Measurements from ENCODE around the gene TCP11L2. TPM values are rescaled to one million over a fixed set of nuclear protein-coding genes. Genes with fewer than 3 reads are reported as not detected.

TCP11L2 gene
- total and polyA plus RNA-seq, 2 of the 4 experiments (the other 2 are of a cell fraction): 7.3 to 32.8 TPM

DNA sequence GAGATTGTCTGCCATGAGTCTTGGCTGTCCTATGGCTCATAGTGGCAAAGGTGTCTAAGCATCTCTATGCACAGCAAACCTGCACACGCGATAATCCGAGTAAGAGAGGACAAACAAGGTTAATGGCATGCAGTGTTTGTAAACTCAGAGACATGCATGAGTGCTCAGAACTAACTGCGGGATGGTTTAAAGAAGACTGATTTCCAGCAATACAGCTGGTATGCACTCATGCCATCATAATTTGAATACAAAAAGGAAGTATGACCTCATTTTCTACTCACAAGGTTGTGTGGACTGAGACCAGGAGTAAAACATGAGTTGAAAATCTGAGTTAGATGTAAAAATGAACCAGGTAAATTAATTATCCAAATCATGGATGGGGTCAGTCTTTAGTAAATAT is 16.6 kb upstream of the TCP11L2 start:
- Histone ChIP-seq H2AFZ (replicated peaks; ENCODE audit: low read length, poor library complexity) (no peak overlapping the region), H3K9me3 (ENCODE audit: control insufficient read depth, insufficient read depth, low read length) (peaks cover 6% of the 10 kb centered on the region), H3K4ac (ENCODE audit: low read depth, low read length) (peak overlapping the region; percentile 2; the same call in 1 of the 2 replicates), H3K23ac (ENCODE audit: low read depth, low read length) (peak overlapping the region; percentile 82), H2BK15ac (ENCODE audit: low read depth, low read length) (0 out of 3 replicates have a peak overlapping the region, but pooled peaks have one; percentile 48), H3K27ac (ENCODE audit: insufficient read depth, low read length) (no peak overlapping the region), H4K8ac (ENCODE audit: low read depth in 2 of 2, low read length in 2 of 2) (no peak overlapping the region), H4K20me1 (ENCODE audit: insufficient read depth, low read length) (no peaks in the 10 kb centered on the region), H3K9me1 (ENCODE audit: insufficient read depth, low read length) (peaks cover 8% of the 10 kb centered on the region), H2AK5ac (ENCODE audit: low read depth, low read length) (no peak overlapping the region), H4K91ac (ENCODE audit: insufficient read depth, low read depth, low read length) (peak overlapping the region; percentile 49), H3K79me1 (ENCODE audit: low read depth in 1 of 2, low read length in 2 of 2) (no peaks in the 10 kb centered on the region), H2BK120ac (ENCODE audit: low read depth, low read length) (peak overlapping the region; percentile 8; the same call in 1 of the 2 replicates), H3K4me3 (ENCODE audit: insufficient read depth, low read depth, low read length) (no peak overlapping the region), H2AK9ac (replicated peaks; ENCODE audit: low read depth, low read length, poor library complexity) (no peak overlapping the region), H3K4me1 (ENCODE audit: control insufficient read depth, insufficient read depth, low read length) (peaks cover 7% of the 10 kb centered on the region), H4K5ac (ENCODE audit: low read depth, low read length) (no peak overlapping the region), H3K14ac (replicated peaks; ENCODE audit: low read depth, low read length) (peak overlapping the region; percentile 58; the same call in 1 of the 2 replicates), H3K18ac (ENCODE audit: low read depth, low read length) (no peak overlapping the region), H3K27me3 (ENCODE audit: control insufficient read depth, insufficient read depth, low read length) (no peaks in the 10 kb centered on the region), H3K9ac (ENCODE audit: low read depth, low read length) (no peak overlapping the region), H3K4me2 (ENCODE audit: low read depth, low read length) (no peak overlapping the region), H2BK20ac (ENCODE audit: low read depth, low read length) (peak overlapping the region; percentile 70), H2BK5ac (ENCODE audit: low read depth, low read length, poor library complexity, severe bottlenecking) (no peak overlapping the region), H3K36me3 (ENCODE audit: control insufficient read depth, insufficient read depth, low read length) (no peaks in the 10 kb centered on the region), H3K56ac (ENCODE audit: extremely low read depth, insufficient read depth, low read length) (no peak overlapping the region)
- dilution Hi-C loops (cut with HindIII; ENCODE audit: low sequenced_read_pairs, unreplicated experiment) (no loop called here), in situ Hi-C loops (cut with MboI; ENCODE audit: low sequenced_read_pairs) (loop anchor here (5.0 kb wide), 1 partner anchor 34 kb away; no protein-coding TSS in a partner anchor), intact Hi-C loops (cut with micrococcal nuclease) (loop anchor here (5.0 kb wide), 1 partner anchor 39 kb away; the partner anchor contains the start of gene CKAP4)
- ChIA-PET POLR2A (ENCODE audit: unreplicated experiment) (no interaction called here), CTCF (no interaction called here)
- ATAC-seq (ENCODE audit: low read depth) (no peak), DNase-seq (no peak)
- TF ChIP-seq RAD21 (IDR thresholded peaks at IDR 0.05; ENCODE audit: low read length): no peak
- TF ChIP-seq, protein P1, sequence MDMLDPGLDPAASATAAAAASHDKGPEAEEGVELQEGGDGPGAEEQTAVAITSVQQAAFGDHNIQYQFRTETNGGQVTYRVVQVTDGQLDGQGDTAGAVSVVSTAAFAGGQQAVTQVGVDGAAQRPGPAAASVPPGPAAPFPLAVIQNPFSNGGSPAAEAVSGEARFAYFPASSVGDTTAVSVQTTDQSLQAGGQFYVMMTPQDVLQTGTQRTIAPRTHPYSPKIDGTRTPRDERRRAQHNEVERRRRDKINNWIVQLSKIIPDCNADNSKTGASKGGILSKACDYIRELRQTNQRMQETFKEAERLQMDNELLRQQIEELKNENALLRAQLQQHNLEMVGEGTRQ (IDR thresholded peaks at IDR 0.05; ENCODE audit: low read depth, low read length): no peak
- no peak for TF ChIP-seq MAFK (IDR thresholded peaks at IDR 0.05; ENCODE audit: low read depth, low read length)
- no peak for TF ChIP-seq SMC3 (IDR thresholded peaks at IDR 0.05; ENCODE audit: low read depth, low read length)
- no peak for TF ChIP-seq MAZ (IDR thresholded peaks at IDR 0.05; ENCODE audit: borderline replicate concordance, low read depth, low read length)
- TF ChIP-seq RFX5 (IDR thresholded peaks at IDR 0.05; ENCODE audit: low read depth, low read length): no peak
- no peak for TF ChIP-seq NFE2L2 (IDR thresholded peaks at IDR 0.05; ENCODE audit: low read depth, low read length)
- no peak for TF ChIP-seq RCOR1 (IDR thresholded peaks at IDR 0.05; ENCODE audit: insufficient replicate concordance, low read length)
- TF ChIP-seq, protein P2, sequence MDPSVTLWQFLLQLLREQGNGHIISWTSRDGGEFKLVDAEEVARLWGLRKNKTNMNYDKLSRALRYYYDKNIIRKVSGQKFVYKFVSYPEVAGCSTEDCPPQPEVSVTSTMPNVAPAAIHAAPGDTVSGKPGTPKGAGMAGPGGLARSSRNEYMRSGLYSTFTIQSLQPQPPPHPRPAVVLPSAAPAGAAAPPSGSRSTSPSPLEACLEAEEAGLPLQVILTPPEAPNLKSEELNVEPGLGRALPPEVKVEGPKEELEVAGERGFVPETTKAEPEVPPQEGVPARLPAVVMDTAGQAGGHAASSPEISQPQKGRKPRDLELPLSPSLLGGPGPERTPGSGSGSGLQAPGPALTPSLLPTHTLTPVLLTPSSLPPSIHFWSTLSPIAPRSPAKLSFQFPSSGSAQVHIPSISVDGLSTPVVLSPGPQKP (IDR thresholded peaks at IDR 0.05; ENCODE audit: borderline replicate concordance, low read depth, low read length): no peak
- no peak for TF ChIP-seq CHD1 (IDR thresholded peaks at IDR 0.05; ENCODE audit: low read depth, low read length)
- no peak for TF ChIP-seq FOS (IDR thresholded peaks at IDR 0.05; ENCODE audit: low read depth, low read length)
- no peak for TF ChIP-seq POLR2A (IDR thresholded peaks at IDR 0.05; ENCODE audit: low read depth, low read length)
- TF ChIP-seq MXI1 (IDR thresholded peaks at IDR 0.05; ENCODE audit: borderline replicate concordance, low read depth, low read length): no peak
- no peak for TF ChIP-seq CEBPB (IDR thresholded peaks at IDR 0.05; ENCODE audit: low read depth, low read length)
- no peak for TF ChIP-seq BHLHE40 (IDR thresholded peaks at IDR 0.05; ENCODE audit: low read depth, low read length)
- no CpG with 5 or more reads among the region's 4 CpGs for WGBS, 2 experiments (ENCODE audit: extremely low coverage in 2 of 2, insufficient read length in 1 of 2)
- no TSS peak for BruUV-seq (replicated peaks)

All from IMR-90 (cell line).